ENCODE measurements around the gene BZW2.
"Not testable (repeated sequence)": the region's sequence is repeated elsewhere in the genome, so short reads cannot be mapped to it uniquely, and the experiment has no call there.

The BZW2 gene

GRCh38 chr7:16677978-16678494 is 32.1 kb downstream of the BZW2 start:
- DNase-seq: no peak

GRCh38 chr7:16678645-16679566 is 32.9 kb downstream of the BZW2 start:
- DNase-seq: not testable (repeated sequence)

GRCh38 chr7:16684935-16685334 is 39.0 kb downstream of the BZW2 start:
- DNase-seq: no peak

- no peak for DNase-seq
Observed at GRCh38 chr7:16685535-16685934, 39.6 kb downstream of the BZW2 start.

GRCh38 chr7:16688249-16688648 is 42.3 kb downstream of the BZW2 start:
- DNase-seq: no peak

- DNase-seq: no peak
Observed at GRCh38 chr7:16691241-16691640, 45.3 kb downstream of the BZW2 start.

- DNase-seq: no peak
Observed at GRCh38 chr7:16693601-16694318, 47.8 kb downstream of the BZW2 start.

- no peak for DNase-seq
Observed at GRCh38 chr7:16694806-16695205, 48.8 kb downstream of the BZW2 start.

GRCh38 chr7:16695621-16696237 is 49.7 kb downstream of the BZW2 start:
- DNase-seq: peak; percentile 24

GRCh38 chr7:16697507-16698199 is 51.7 kb downstream of the BZW2 start:
- DNase-seq: no peak

- no peak for DNase-seq
Observed at GRCh38 chr7:16698200-16698905, 52.4 kb downstream of the BZW2 start.

- DNase-seq: no peak
Observed at GRCh38 chr7:16702441-16702840, 56.5 kb downstream of the BZW2 start.

GRCh38 chr7:16708511-16708910 is 62.5 kb downstream of the BZW2 start:
- no peak for DNase-seq

GRCh38 chr7:16708980-16709379 is 63.0 kb downstream of the BZW2 start:
- DNase-seq: no peak

- DNase-seq: no peak
Observed at GRCh38 chr7:16710651-16711050, 64.7 kb downstream of the BZW2 start.

- no peak for DNase-seq
Observed at GRCh38 chr7:16711730-16712129, 65.7 kb downstream of the BZW2 start.

- DNase-seq: no peak
Observed at GRCh38 chr7:16712916-16713315, 66.9 kb downstream of the BZW2 start.

- DNase-seq: no peak
Observed at GRCh38 chr7:16715928-16716327, 69.9 kb downstream of the BZW2 start.

- no peak for DNase-seq
Observed at GRCh38 chr7:16718111-16718656, 72.2 kb downstream of the BZW2 start.

- DNase-seq: no peak
Observed at GRCh38 chr7:16719699-16720098, 73.7 kb downstream of the BZW2 start.

- DNase-seq: no peak
Observed at GRCh38 chr7:16721541-16721940, 75.6 kb downstream of the BZW2 start.

- no peak for DNase-seq
Observed at GRCh38 chr7:16724344-16724743, 78.4 kb downstream of the BZW2 start.

All from midbrain (tissue), 1 donor.